ENCODE measurements around the gene SLX9.

The SLX9 gene

GRCh38 chr21:45014747-45015468 is 75.1 kb downstream of the SLX9 start:
- H3K9me3 ChIP-seq (ENCODE audit: severe bottlenecking) = no peaks in the 10 kb centered on the region
- H3K27me3 ChIP-seq (ENCODE audit: insufficient read depth, poor library complexity, severe bottlenecking) = no peaks in the 10 kb centered on the region
- ATAC-seq (ENCODE audit: low read depth) (no peak), DNase-seq (ENCODE audit: low spot score) (no peak)
- no peak overlapping the region for H3K4me3 ChIP-seq (ENCODE audit: severe bottlenecking)
- H3K36me3 ChIP-seq (ENCODE audit: low read depth) = no peaks in the 10 kb centered on the region
- H3K4me1 ChIP-seq (ENCODE audit: insufficient read depth, poor library complexity, severe bottlenecking) = peaks cover 37% of the 10 kb centered on the region
- no peak overlapping the region for H3K27ac ChIP-seq (ENCODE audit: poor library complexity, severe bottlenecking)
- TF ChIP-seq, protein P1, sequence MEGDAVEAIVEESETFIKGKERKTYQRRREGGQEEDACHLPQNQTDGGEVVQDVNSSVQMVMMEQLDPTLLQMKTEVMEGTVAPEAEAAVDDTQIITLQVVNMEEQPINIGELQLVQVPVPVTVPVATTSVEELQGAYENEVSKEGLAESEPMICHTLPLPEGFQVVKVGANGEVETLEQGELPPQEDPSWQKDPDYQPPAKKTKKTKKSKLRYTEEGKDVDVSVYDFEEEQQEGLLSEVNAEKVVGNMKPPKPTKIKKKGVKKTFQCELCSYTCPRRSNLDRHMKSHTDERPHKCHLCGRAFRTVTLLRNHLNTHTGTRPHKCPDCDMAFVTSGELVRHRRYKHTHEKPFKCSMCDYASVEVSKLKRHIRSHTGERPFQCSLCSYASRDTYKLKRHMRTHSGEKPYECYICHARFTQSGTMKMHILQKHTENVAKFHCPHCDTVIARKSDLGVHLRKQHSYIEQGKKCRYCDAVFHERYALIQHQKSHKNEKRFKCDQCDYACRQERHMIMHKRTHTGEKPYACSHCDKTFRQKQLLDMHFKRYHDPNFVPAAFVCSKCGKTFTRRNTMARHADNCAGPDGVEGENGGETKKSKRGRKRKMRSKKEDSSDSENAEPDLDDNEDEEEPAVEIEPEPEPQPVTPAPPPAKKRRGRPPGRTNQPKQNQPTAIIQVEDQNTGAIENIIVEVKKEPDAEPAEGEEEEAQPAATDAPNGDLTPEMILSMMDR (IDR thresholded peaks at IDR 0.05; ENCODE audit: poor library complexity, severe bottlenecking) = no peak

DNA sequence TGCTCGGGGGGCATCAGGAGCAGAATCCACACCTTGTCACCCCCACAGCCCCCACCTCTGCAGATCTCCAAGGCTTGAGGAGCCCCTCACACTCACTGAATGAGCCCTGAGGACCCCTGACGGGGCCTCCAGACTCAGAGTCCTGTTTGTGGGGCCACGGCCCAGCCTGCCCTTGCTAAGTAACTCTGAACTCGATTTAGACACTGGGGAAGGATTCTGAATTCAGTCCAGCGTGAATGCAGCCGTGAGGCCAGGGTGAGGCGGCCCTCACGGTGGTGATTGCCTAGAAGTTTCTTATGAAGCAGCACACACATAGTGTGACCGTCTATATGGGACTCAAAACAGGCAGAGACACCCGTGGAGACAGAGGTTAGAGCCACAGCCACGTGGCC is 75.6 kb downstream of the SLX9 start:
- TF ChIP-seq, protein P1 (IDR thresholded peaks at IDR 0.05; ENCODE audit: poor library complexity, severe bottlenecking) = no peak
- DNase-seq (ENCODE audit: low spot score) = peak; percentile 38
- H3K36me3 ChIP-seq (ENCODE audit: low read depth) = no peaks in the 10 kb centered on the region
- H3K27me3 ChIP-seq (ENCODE audit: insufficient read depth, poor library complexity, severe bottlenecking) = no peaks in the 10 kb centered on the region
- no peaks in the 10 kb centered on the region for H3K9me3 ChIP-seq (ENCODE audit: severe bottlenecking)
- no peak overlapping the region for H3K4me3 ChIP-seq (ENCODE audit: severe bottlenecking)
- H3K27ac ChIP-seq (ENCODE audit: poor library complexity, severe bottlenecking) = no peak overlapping the region
- ATAC-seq (ENCODE audit: low read depth) = no peak
- H3K4me1 ChIP-seq (ENCODE audit: insufficient read depth, poor library complexity, severe bottlenecking) = peaks cover 35% of the 10 kb centered on the region

DNA sequence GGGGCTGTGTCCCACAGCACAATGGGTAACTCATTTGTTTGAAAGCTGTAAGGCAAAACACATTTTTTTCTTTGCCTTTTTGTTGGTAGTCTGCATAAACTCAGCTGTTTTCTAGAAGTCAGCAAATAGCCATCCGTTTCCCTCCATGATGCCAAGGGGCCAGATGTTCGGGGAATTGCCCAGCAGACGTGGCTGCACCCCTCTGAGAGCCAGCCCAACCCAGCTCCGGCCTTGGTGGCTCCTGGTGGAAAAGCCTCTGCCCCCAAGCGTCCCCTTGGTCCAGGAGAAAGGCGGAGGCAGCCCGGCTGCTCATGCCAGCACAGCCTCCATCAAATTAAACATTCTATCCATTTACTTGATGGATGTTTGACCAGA is 76.2 kb downstream of the SLX9 start:
- H3K4me3 ChIP-seq (ENCODE audit: severe bottlenecking) = no peak overlapping the region
- TF ChIP-seq, protein P1 (IDR thresholded peaks at IDR 0.05; ENCODE audit: poor library complexity, severe bottlenecking) = no peak
- peaks cover 30% of the 10 kb centered on the region for H3K4me1 ChIP-seq (ENCODE audit: insufficient read depth, poor library complexity, severe bottlenecking)
- no peaks in the 10 kb centered on the region for H3K9me3 ChIP-seq (ENCODE audit: severe bottlenecking)
- no peaks in the 10 kb centered on the region for H3K36me3 ChIP-seq (ENCODE audit: low read depth)
- DNase-seq (ENCODE audit: low spot score) = peak; percentile 49
- peak overlapping the region; percentile 36 for H3K27ac ChIP-seq (ENCODE audit: poor library complexity, severe bottlenecking)
- no peaks in the 10 kb centered on the region for H3K27me3 ChIP-seq (ENCODE audit: insufficient read depth, poor library complexity, severe bottlenecking)
- no peak for ATAC-seq (ENCODE audit: low read depth)

- H3K4me1 ChIP-seq (ENCODE audit: insufficient read depth, poor library complexity, severe bottlenecking) = peaks cover 25% of the 10 kb centered on the region
- H3K36me3 ChIP-seq (ENCODE audit: low read depth) = no peaks in the 10 kb centered on the region
- no peak for DNase-seq (ENCODE audit: low spot score)
- no peaks in the 10 kb centered on the region for H3K9me3 ChIP-seq (ENCODE audit: severe bottlenecking)
- no peak overlapping the region for H3K4me3 ChIP-seq (ENCODE audit: severe bottlenecking)
- no peaks in the 10 kb centered on the region for H3K27me3 ChIP-seq (ENCODE audit: insufficient read depth, poor library complexity, severe bottlenecking)
- TF ChIP-seq, protein P1 (IDR thresholded peaks at IDR 0.05; ENCODE audit: poor library complexity, severe bottlenecking) = no peak
- peak overlapping the region; percentile 36 for H3K27ac ChIP-seq (ENCODE audit: poor library complexity, severe bottlenecking)
- ATAC-seq (ENCODE audit: low read depth) = no peak
Observed at GRCh38 chr21:45016406-45017038, 76.7 kb downstream of the SLX9 start.

Measured in RWPE2 (cell line).